Panc1 (cell line): Measurements from ENCODE around the gene PSD4. TPM values are rescaled to one million over a fixed set of nuclear protein-coding genes. Genes with fewer than 3 reads are reported as not detected.

Experiments
- ATAC-seq: fragments of 200-7000 bp; cut with Tn5 transposase; 2 replicates; pipeline ENCODE4 v1.9.1; 2020; ENCODE audit warnings: mild to moderate bottlenecking, moderate library complexity
- BruUV-seq: library from RNA; stranded (reverse); fragments of 400-500 nt; replicated peaks from 2 replicates; lab custom pipeline; 2021; lab: Mats Ljungman, UMichigan
- CTCF ChIA-PET: fragments of 300-600 bp; sonication (Branson Sonifier 250); formaldehyde crosslinking; loops from one replicate; lab custom pipeline; 2022; ENCODE audit warnings: antibody characterized with exemption; lab: Charles Lee
- POLR2A ChIA-PET: fragments of 300-600 bp; sonication (Branson Sonifier 250); formaldehyde crosslinking; loops from one replicate; lab custom pipeline; 2022; ENCODE audit warnings: antibody characterized with exemption; lab: Charles Lee
- DNase-seq: peaks from one replicate; pipeline ENCODE4 v3.0.0-alpha.2; 2010; ENCODE audit warnings: low read depth, low spot score
- H3K27ac ChIP-seq: 2 replicates; pipeline ENCODE4 v1.5.1; 2011; ENCODE audit warnings: mild to moderate bottlenecking, low read length, inconsistent platforms
- H3K27me3 ChIP-seq: fragments of 200-500 bp; sonication (Bioruptor generic); 2 replicates; pipeline ENCODE4 v1.6.0; 2014; ENCODE audit warnings: low read length, inconsistent platforms; ENCODE audit not compliant: control insufficient read depth, insufficient read depth
- H3K36me3 ChIP-seq: fragments of 200-500 bp; sonication (Bioruptor generic); 2 replicates; pipeline ENCODE4 v1.5.1; 2014; ENCODE audit warnings: inconsistent platforms, mild to moderate bottlenecking, low read length, moderate library complexity; ENCODE audit not compliant: control insufficient read depth, insufficient read depth
- H3K4me1 ChIP-seq: 2 replicates; pipeline ENCODE4 v1.5.1; 2011; ENCODE audit warnings: inconsistent platforms, mild to moderate bottlenecking, low read length, moderate library complexity; ENCODE audit not compliant: control insufficient read depth, insufficient read depth
- H3K4me3 ChIP-seq, 2 experiments: 2 replicates each; pipeline ENCODE4 v1.5.1; 2011 to 2012; ENCODE audit warnings: low read depth in 2 of 2, low read length in 2 of 2, mild to moderate bottlenecking in 2 of 2, inconsistent platforms in 1 of 2, moderate library complexity in 1 of 2
- H3K9me3 ChIP-seq: fragments of 200-500 bp; sonication (Bioruptor generic); 2 replicates; pipeline ENCODE4 v1.5.1; 2014; ENCODE audit warnings: low read depth, mild to moderate bottlenecking, inconsistent platforms, low read length, moderate library complexity; ENCODE audit not compliant: control insufficient read depth, insufficient read depth
- POLR2AphosphoS5 ChIP-seq: IDR thresholded peaks from 2 replicates; pipeline ENCODE4 v1.6.1; 2012; ENCODE audit warnings: mild to moderate bottlenecking, low read depth, low read length, moderate library complexity
- SIN3A ChIP-seq: IDR thresholded peaks from 2 replicates; pipeline ENCODE4 v1.6.1; 2012; ENCODE audit warnings: low read depth, mild to moderate bottlenecking, low read length, moderate library complexity, borderline replicate concordance; ENCODE audit not compliant: insufficient read depth
- TCF7L2 ChIP-seq: IDR thresholded peaks from 2 replicates; pipeline ENCODE4 v1.6.1; 2011; ENCODE audit warnings: mild to moderate bottlenecking, low read depth, low read length, inconsistent platforms
- in situ Hi-C: cut with HindIII; loops from 2 replicates; pipeline ENCODE4 v1.10.0; 2016; ENCODE audit warnings: low sequenced_read_pairs, low pct_unique_long_range_greater_than_20kb
- intact Hi-C: fragments of 100-400 bp; cut with micrococcal nuclease; formaldehyde crosslinking; loops from one replicate; pipeline ENCODE4 v1.10.0; 2022; ENCODE audit not compliant: unreplicated experiment
- total RNA-seq: library from RNA; stranded (reverse); gene quantifications from one replicate; pipeline ENCODE4 v1.2.1, GENCODE V29; 2021; ENCODE audit not compliant: unreplicated experiment
- TF ChIP-seq, protein P1 (sequence below): fragments of 450-650 bp; IDR thresholded peaks from 2 replicates; pipeline ENCODE4 v1.5.1; 2017; ENCODE audit warnings: mild to moderate bottlenecking
- TF ChIP-seq, protein P2 (sequence below), 2 experiments: IDR thresholded peaks; 2 replicates each; pipeline ENCODE4 v1.6.1; 2011 to 2012; ENCODE audit warnings: low read depth in 2 of 2, control low read depth in 1 of 2, low read length in 1 of 2, mild to moderate bottlenecking in 1 of 2, moderate library complexity in 1 of 2; ENCODE audit not compliant: insufficient read depth in 1 of 2

The PSD4 gene
- total RNA-seq, 1 experiment from 2014 or later, result 3.6 TPM

DNA sequence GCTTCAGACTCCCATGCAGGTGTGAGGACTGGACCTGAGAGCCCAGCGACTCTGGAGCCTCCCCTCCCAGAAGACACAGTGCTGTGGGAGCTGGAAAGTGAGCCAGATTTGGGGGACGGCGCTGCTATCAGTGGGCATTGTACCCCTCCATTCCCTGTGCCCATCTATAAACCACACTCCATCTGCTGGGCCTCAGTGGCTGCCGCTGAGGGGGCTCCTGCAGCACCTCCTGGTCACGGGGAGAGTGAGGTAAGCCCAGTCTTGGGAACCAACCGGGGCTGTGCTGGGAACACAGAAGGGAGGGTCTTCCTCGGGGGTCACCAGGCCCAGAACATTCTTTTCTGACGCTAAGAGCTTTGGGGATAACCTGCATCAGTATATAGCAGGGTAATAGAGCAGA, 9.5 kb downstream of the PSD4 start:
- intact Hi-C loops (no loop called here), in situ Hi-C loops (no loop called here)
- Histone ChIP-seq H3K27me3 (no peaks in the 10 kb centered on the region), H3K9me3 (no peaks in the 10 kb centered on the region), H3K27ac (no peak overlapping the region), H3K4me3 (no peak overlapping the region), H3K4me1 (no peaks in the 10 kb centered on the region), H3K36me3 (no peaks in the 10 kb centered on the region)
- ChIA-PET CTCF (interaction anchor here (1.4 kb wide), 1 partner anchor 45 kb away, joined by 3 read pairs; no protein-coding TSS in a partner anchor), POLR2A (no interaction called here)
- DNase-seq (no peak), ATAC-seq (no peak)
- no peak for TF ChIP-seq SIN3A
- TF ChIP-seq, protein P1, sequence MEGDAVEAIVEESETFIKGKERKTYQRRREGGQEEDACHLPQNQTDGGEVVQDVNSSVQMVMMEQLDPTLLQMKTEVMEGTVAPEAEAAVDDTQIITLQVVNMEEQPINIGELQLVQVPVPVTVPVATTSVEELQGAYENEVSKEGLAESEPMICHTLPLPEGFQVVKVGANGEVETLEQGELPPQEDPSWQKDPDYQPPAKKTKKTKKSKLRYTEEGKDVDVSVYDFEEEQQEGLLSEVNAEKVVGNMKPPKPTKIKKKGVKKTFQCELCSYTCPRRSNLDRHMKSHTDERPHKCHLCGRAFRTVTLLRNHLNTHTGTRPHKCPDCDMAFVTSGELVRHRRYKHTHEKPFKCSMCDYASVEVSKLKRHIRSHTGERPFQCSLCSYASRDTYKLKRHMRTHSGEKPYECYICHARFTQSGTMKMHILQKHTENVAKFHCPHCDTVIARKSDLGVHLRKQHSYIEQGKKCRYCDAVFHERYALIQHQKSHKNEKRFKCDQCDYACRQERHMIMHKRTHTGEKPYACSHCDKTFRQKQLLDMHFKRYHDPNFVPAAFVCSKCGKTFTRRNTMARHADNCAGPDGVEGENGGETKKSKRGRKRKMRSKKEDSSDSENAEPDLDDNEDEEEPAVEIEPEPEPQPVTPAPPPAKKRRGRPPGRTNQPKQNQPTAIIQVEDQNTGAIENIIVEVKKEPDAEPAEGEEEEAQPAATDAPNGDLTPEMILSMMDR, result no peak
- TF ChIP-seq TCF7L2, result no peak
- TF ChIP-seq, protein P2, sequence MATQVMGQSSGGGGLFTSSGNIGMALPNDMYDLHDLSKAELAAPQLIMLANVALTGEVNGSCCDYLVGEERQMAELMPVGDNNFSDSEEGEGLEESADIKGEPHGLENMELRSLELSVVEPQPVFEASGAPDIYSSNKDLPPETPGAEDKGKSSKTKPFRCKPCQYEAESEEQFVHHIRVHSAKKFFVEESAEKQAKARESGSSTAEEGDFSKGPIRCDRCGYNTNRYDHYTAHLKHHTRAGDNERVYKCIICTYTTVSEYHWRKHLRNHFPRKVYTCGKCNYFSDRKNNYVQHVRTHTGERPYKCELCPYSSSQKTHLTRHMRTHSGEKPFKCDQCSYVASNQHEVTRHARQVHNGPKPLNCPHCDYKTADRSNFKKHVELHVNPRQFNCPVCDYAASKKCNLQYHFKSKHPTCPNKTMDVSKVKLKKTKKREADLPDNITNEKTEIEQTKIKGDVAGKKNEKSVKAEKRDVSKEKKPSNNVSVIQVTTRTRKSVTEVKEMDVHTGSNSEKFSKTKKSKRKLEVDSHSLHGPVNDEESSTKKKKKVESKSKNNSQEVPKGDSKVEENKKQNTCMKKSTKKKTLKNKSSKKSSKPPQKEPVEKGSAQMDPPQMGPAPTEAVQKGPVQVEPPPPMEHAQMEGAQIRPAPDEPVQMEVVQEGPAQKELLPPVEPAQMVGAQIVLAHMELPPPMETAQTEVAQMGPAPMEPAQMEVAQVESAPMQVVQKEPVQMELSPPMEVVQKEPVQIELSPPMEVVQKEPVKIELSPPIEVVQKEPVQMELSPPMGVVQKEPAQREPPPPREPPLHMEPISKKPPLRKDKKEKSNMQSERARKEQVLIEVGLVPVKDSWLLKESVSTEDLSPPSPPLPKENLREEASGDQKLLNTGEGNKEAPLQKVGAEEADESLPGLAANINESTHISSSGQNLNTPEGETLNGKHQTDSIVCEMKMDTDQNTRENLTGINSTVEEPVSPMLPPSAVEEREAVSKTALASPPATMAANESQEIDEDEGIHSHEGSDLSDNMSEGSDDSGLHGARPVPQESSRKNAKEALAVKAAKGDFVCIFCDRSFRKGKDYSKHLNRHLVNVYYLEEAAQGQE (IDR thresholded peaks at IDR 0.05; ENCODE audit: insufficient read depth in 1 of 2, low read depth in 2 of 2, low read length in 1 of 2), result no peak
- no peak for TF ChIP-seq POLR2AphosphoS5
- no TSS peak for BruUV-seq

DNA sequence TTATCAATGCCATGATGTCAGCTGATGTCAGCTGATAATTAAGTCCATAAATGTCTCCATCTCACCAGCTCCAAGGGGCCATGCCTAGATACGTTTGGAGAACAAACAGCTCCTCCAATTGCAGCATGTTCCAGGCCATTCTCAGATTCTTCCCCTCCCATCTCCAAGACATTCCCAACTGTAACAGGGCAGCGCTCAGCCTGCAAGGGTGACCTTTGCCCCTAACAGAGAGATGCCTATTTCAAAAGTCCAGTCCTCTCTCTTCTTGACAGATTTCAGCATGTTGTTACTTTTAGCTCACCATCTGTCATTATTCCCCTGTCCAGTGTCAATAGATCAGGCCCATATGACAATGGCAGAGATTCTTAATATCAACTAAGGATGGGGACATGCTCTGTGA, 9.9 kb downstream of the PSD4 start:
- no TSS peak for BruUV-seq
- no peak for ATAC-seq
- ChIA-PET CTCF (interaction anchor here (1.4 kb wide), 1 partner anchor 45 kb away, joined by 3 read pairs; no protein-coding TSS in a partner anchor), POLR2A (no interaction called here)
- intact Hi-C loops, result no loop called here
- H3K4me3 ChIP-seq, result no peak overlapping the region
- in situ Hi-C loops, result no loop called here
- no peaks in the 10 kb centered on the region for H3K36me3 ChIP-seq
- no peaks in the 10 kb centered on the region for H3K4me1 ChIP-seq
- H3K9me3 ChIP-seq, result no peaks in the 10 kb centered on the region
- H3K27me3 ChIP-seq, result no peaks in the 10 kb centered on the region
- TF ChIP-seq, protein P2 (IDR thresholded peaks at IDR 0.05; ENCODE audit: insufficient read depth in 1 of 2, low read depth in 2 of 2, low read length in 1 of 2), result no peak
- no peak for TF ChIP-seq TCF7L2
- TF ChIP-seq SIN3A, result no peak
- TF ChIP-seq, protein P1, result no peak
- TF ChIP-seq POLR2AphosphoS5, result no peak
- no peak for DNase-seq
- no peak overlapping the region for H3K27ac ChIP-seq
